Posterior vena cava (tissue), 2 donors: ENCODE data around the gene CRADD. TPM values are rescaled to one million over a fixed set of nuclear protein-coding genes. Genes with fewer than 3 reads are reported as not detected.
"Not testable (repeated sequence)": the region's sequence is repeated elsewhere in the genome, so short reads cannot be mapped to it uniquely, and the experiment has no call there.

Source experiments
- DNase-seq: peaks from one replicate; pipeline ENCODE4 v3.0.0-alpha.2; 2020; ENCODE audit warnings: low spot score
- intact Hi-C, 2 donors: fragments of 100-400 bp; cut with DNase I; formaldehyde crosslinking; loops; one replicate each; pipeline versions ENCODE4 v1.14.1 to v1.14.2; 2022 to 2023
- total RNA-seq, 2 donors: library from RNA; stranded (reverse); fragmentation: NEBNext Ultra II Directional; extraction: Animal tissue kit (Norgen Biotek cat#: 25700); gene quantifications; one replicate each; pipeline ENCODE4 v1.2.1, GENCODE V29; 2021
- donor health status: DM: yes; HTN: yes; CAD: no.
- donor health status: DM: yes; HTN: yes; CAD: no.

Gene CRADD
- total RNA-seq, 2 donors from 2014 or later: 21.6 to 22.0 TPM

- intact Hi-C loops: no loop called here
- DNase-seq: peak; percentile 57
These were observed 193.0 kb downstream of the CRADD start for GRCh38 chr12:93870020-93870795.

- intact Hi-C loops, DNase-seq: not testable (repeated sequence)
These were observed 194.4 kb downstream of the CRADD start for GRCh38 chr12:93871566-93871965.

- intact Hi-C loops: no loop called here
- no peak for DNase-seq
These were observed 196.4 kb downstream of the CRADD start for GRCh38 chr12:93873561-93873960.

- intact Hi-C loops: no loop called here
- no peak for DNase-seq
These were observed 198.0 kb downstream of the CRADD start for GRCh38 chr12:93875157-93875556.

- intact Hi-C loops: no loop called here
- DNase-seq: no peak
These were observed 199.2 kb downstream of the CRADD start for GRCh38 chr12:93876360-93876759.

- DNase-seq: no peak
- intact Hi-C loops: no loop called here
These were observed 200.3 kb downstream of the CRADD start for GRCh38 chr12:93877446-93877845.

- DNase-seq: no peak
- intact Hi-C loops: no loop called here
These were observed 202.6 kb downstream of the CRADD start for GRCh38 chr12:93879476-93880421.

GRCh38 chr12:93880853-93881522 lies 203.8 kb downstream of the CRADD start:
- no peak for DNase-seq
- intact Hi-C loops: no loop called here

GRCh38 chr12:93882763-93883162 lies 205.6 kb downstream of the CRADD start:
- DNase-seq: no peak
- intact Hi-C loops: no loop called here

- DNase-seq: no peak
- intact Hi-C loops: no loop called here
These were observed 206.4 kb downstream of the CRADD start for GRCh38 chr12:93883436-93884154.

GRCh38 chr12:93884794-93885460 lies 207.8 kb downstream of the CRADD start:
- intact Hi-C loops: no loop called here
- no peak for DNase-seq

GRCh38 chr12:93885973-93886532 lies 208.9 kb downstream of the CRADD start:
- intact Hi-C loops, DNase-seq: not testable (repeated sequence)

GRCh38 chr12:93886533-93887511 lies 209.6 kb downstream of the CRADD start:
- intact Hi-C loops: no loop called here
- DNase-seq: no peak

- intact Hi-C loops: no loop called here
- DNase-seq: no peak
These were observed 211.8 kb downstream of the CRADD start for GRCh38 chr12:93888964-93889363.

- intact Hi-C loops: no loop called here
- DNase-seq: no peak
These were observed 212.5 kb downstream of the CRADD start for GRCh38 chr12:93889516-93890212.

- DNase-seq: no peak
- intact Hi-C loops: no loop called here
These were observed 215.5 kb downstream of the CRADD start for GRCh38 chr12:93892423-93893268.
